H1 (cell line): ENCODE data around the gene UBTD2. TPM values are rescaled to one million over a fixed set of nuclear protein-coding genes. Genes with fewer than 3 reads are reported as not detected.

Experiments used
- ASH2L ChIP-seq: fragments of 200-600, 300-600 bp; sonication (generic); IDR thresholded peaks from one replicate; pipeline ENCODE4 v1.7.1; 2017; ENCODE audit warnings: low read length
- BACH1 ChIP-seq: IDR thresholded peaks from 2 replicates; pipeline ENCODE4 v1.6.1; 2012; ENCODE audit warnings: low read length, improper control_type of control experiment
- CREB1 ChIP-seq: IDR thresholded peaks from 2 replicates; pipeline ENCODE4 v1.6.1; 2012; ENCODE audit warnings: inconsistent platforms
- CTBP2 ChIP-seq: IDR thresholded peaks from 2 replicates; pipeline ENCODE4 v1.7.0; 2011; ENCODE audit warnings: borderline replicate concordance, mild to moderate bottlenecking, moderate library complexity, mixed read lengths, low read length; ENCODE audit not compliant: insufficient read depth, insufficient read length
- CTCF ChIP-seq, 3 experiments: IDR thresholded peaks; 1 replicate in 2 of 3; 2 replicates in 1 of 3; pipeline versions ENCODE4 v1.5.1 to v1.6.1; 2011; ENCODE audit warnings: low read length in 3 of 3, mild to moderate bottlenecking in 3 of 3, inconsistent platforms in 2 of 3, low read depth in 1 of 3, moderate library complexity in 1 of 3; ENCODE audit not compliant: insufficient read depth in 1 of 3; ENCODE audit errors: control extremely low read depth in 1 of 3
- EP300 ChIP-seq, 2 experiments: IDR thresholded peaks; 1 replicate in 1 of 2; 2 replicates in 1 of 2; pipeline ENCODE4 v1.6.1; 2011 to 2012; ENCODE audit warnings: low read depth in 2 of 2, low read length in 2 of 2, mild to moderate bottlenecking in 2 of 2, borderline replicate concordance in 1 of 2, inconsistent platforms in 1 of 2, moderate library complexity in 1 of 2
- GABPA ChIP-seq: IDR thresholded peaks from 2 replicates; pipeline ENCODE4 v1.6.1; 2011; ENCODE audit warnings: mild to moderate bottlenecking, low read length, moderate library complexity, borderline replicate concordance; ENCODE audit not compliant: insufficient read depth
- GTF2F1 ChIP-seq: IDR thresholded peaks from 2 replicates; pipeline ENCODE4 v1.6.1; 2012; ENCODE audit warnings: low read depth, low read length, improper control_type of control experiment, borderline replicate concordance
- JUN ChIP-seq: IDR thresholded peaks from 2 replicates; pipeline ENCODE4 v1.6.1; 2011; ENCODE audit warnings: low read depth, mild to moderate bottlenecking, improper control_type of control experiment, low read length
- POLR2A ChIP-seq, 2 experiments: IDR thresholded peaks; 1 replicate in 1 of 2; 2 replicates in 1 of 2; pipeline ENCODE4 v1.6.1; 2011; ENCODE audit warnings: low read depth in 2 of 2, low read length in 2 of 2, mild to moderate bottlenecking in 2 of 2; ENCODE audit errors: control extremely low read depth in 1 of 2
- POLR2AphosphoS5 ChIP-seq: IDR thresholded peaks from 2 replicates; pipeline ENCODE4 v1.6.1; 2011; ENCODE audit warnings: low read depth, low read length
- RBBP5 ChIP-seq: IDR thresholded peaks from 2 replicates; pipeline ENCODE4 v1.7.1; 2012; ENCODE audit warnings: low read depth, mild to moderate bottlenecking, inconsistent platforms, low read length, moderate library complexity, borderline replicate concordance
- RFX5 ChIP-seq: IDR thresholded peaks from 2 replicates; pipeline ENCODE4 v1.6.1; 2011; ENCODE audit warnings: low read depth, low read length, improper control_type of control experiment, borderline replicate concordance
- RNF2 ChIP-seq: fragments of 200-900, 300-1000 bp; sonication (generic); IDR thresholded peaks from 2 replicates; pipeline ENCODE4 v1.7.1; 2016; ENCODE audit warnings: borderline replicate concordance, low read depth, mild to moderate bottlenecking, antibody characterized with exemption, low read length; ENCODE audit not compliant: poor library complexity, severe bottlenecking; ENCODE audit errors: missing control alignments
- SAP30 ChIP-seq: fragments of 300-600 bp; sonication (generic); IDR thresholded peaks from 2 replicates; pipeline ENCODE4 v1.7.1; 2012; ENCODE audit warnings: low read length, moderate library complexity, mild to moderate bottlenecking, inconsistent platforms; ENCODE audit not compliant: insufficient read depth, insufficient replicate concordance
- SIN3A ChIP-seq, 2 experiments: IDR thresholded peaks in 1 of 2; conservative IDR thresholded peaks in 1 of 2; 2 replicates each; pipeline ENCODE4 v1.6.1; 2011 to 2012; ENCODE audit warnings: low read length in 2 of 2, improper control_type of control experiment in 1 of 2, low read depth in 1 of 2, mild to moderate bottlenecking in 1 of 2
- SP4 ChIP-seq: IDR thresholded peaks from 2 replicates; pipeline ENCODE4 v1.6.1; 2012; ENCODE audit warnings: low read length, inconsistent platforms
- TAF7 ChIP-seq: optimal IDR thresholded peaks from 2 replicates; pipeline ENCODE3; 2011; ENCODE audit warnings: low read depth, mild to moderate bottlenecking, inconsistent platforms, low read length, moderate library complexity, borderline replicate concordance
- TBP ChIP-seq: IDR thresholded peaks from 2 replicates; pipeline ENCODE4 v1.6.1; 2011; ENCODE audit warnings: low read depth, low read length, improper control_type of control experiment
- ZNF274 ChIP-seq: IDR thresholded peaks from 2 replicates; pipeline ENCODE4 v1.7.0; 2012; ENCODE audit warnings: low read length, borderline replicate concordance; ENCODE audit errors: extremely low read depth
- polyA plus RNA-seq, 7 experiments: library from polyadenylated mRNA; depleted of rRNA in 3 of 7; stranded (reverse) in 5 of 7; unstranded in 2 of 7; fragments of >200 nt in 5 of 7; fragments of 200-250 nt in 2 of 7; gene quantifications; 1 replicate in 5 of 7; 2 replicates in 1 of 7; 4 replicates in 1 of 7; pipeline versions ENCODE4 v1.2.1 to v1.2.3, GENCODE V29; 2011 to 2013; ENCODE audit warnings: missing spikeins in 2 of 7, mixed read lengths in 2 of 7
- total RNA-seq: library from RNA; stranded (reverse); fragmentation: NEBNext Ultra II Directional; extraction: Animal tissue kit (Norgen Biotek cat#: 25700); gene quantifications from 2 replicates; pipeline ENCODE4 v1.2.1, GENCODE V29; 2021

Gene UBTD2
- total and polyA plus RNA-seq, 2 of the 8 experiments (the other 6 are each of a cell fraction or from before 2014, with no cell fraction given): 14.5 to 39.2 TPM

GRCh38 chr5:172283862-172284610 is 472 bp upstream of the UBTD2 start (continued):
- TF ChIP-seq GABPA (no peak), SAP30 (no peak), RBBP5 (peak; percentile 40; the same call in 1 of the 2 replicates), CTCF (IDR thresholded peaks at IDR 0.05; ENCODE audit: control extremely low read depth in 1 of 3, insufficient read depth in 1 of 3, low read depth in 1 of 3, low read length in 3 of 3) (no peak), RFX5 (no peak), ASH2L (peak; percentile 79), RNF2 (no peak), ZNF274 (no peak), SP4 (no peak), BACH1 (no peak), CREB1 (no peak), JUN (no peak), EP300 (IDR thresholded peaks at IDR 0.05; ENCODE audit: borderline replicate concordance in 1 of 2, low read depth in 2 of 2, low read length in 2 of 2) (no peak), GTF2F1 (no peak), TBP (0 out of 2 replicates have a peak, but pooled peaks have one; percentile 7), SIN3A (conservative IDR thresholded peaks at IDR 0.05 in 1 of 2, IDR thresholded peaks at IDR 0.05 in 1 of 2; ENCODE audit: low read depth in 1 of 2, low read length in 2 of 2) (no peak; a peak in 2 of 4 replicates), POLR2AphosphoS5 (no peak; the same call in 1 of the 2 replicates), POLR2A (IDR thresholded peaks at IDR 0.05; ENCODE audit: control extremely low read depth in 1 of 2, low read depth in 2 of 2, low read length in 2 of 2) (peak; percentile 83 to 90), TAF7 (peak; percentile 42), CTBP2 (no peak)
